Suprapubic skin (tissue), 4 donors: ENCODE results near the gene SH3BP2. TPM values are rescaled to one million over a fixed set of nuclear protein-coding genes. Genes with fewer than 3 reads are reported as not detected.

ENCODE experiments used
- DNase-seq, 2 donors: peaks; one replicate each; pipeline ENCODE4 v3.0.0-alpha.2; 2019; ENCODE audit warnings: low spot score in 2 of 2
- H3K27ac ChIP-seq: fragments of 200-600 bp; sonication (generic); one replicate; pipeline ENCODE4 v1.5.1; 2019
- H3K27me3 ChIP-seq: fragments of 200-600 bp; sonication (generic); one replicate; pipeline ENCODE4 v1.5.1; 2019
- H3K36me3 ChIP-seq: fragments of 200-600 bp; sonication (generic); one replicate; pipeline ENCODE4 v1.5.1; 2019
- H3K4me1 ChIP-seq: fragments of 200-600 bp; sonication (generic); one replicate; pipeline ENCODE4 v1.5.1; 2019
- H3K4me3 ChIP-seq: fragments of 200-600 bp; sonication (generic); one replicate; pipeline ENCODE4 v1.5.1; 2019; ENCODE audit warnings: mild to moderate bottlenecking
- H3K9me3 ChIP-seq: fragments of 200-600 bp; sonication (generic); one replicate; pipeline ENCODE4 v1.5.1; 2019
- EP300 ChIP-seq: sonication (generic); formaldehyde crosslinking; IDR thresholded peaks from one replicate; pipeline ENCODE4 v1.6.1; 2017; ENCODE audit warnings: antibody characterized with exemption
- POLR2A ChIP-seq, 2 donors: fragments of 450-650 bp; IDR thresholded peaks; one replicate each; pipeline ENCODE4 v1.6.1; 2017; ENCODE audit warnings: antibody characterized with exemption in 2 of 2, mild to moderate bottlenecking in 2 of 2, moderate library complexity in 2 of 2
- POLR2AphosphoS5 ChIP-seq, 3 donors: sonication (generic); formaldehyde crosslinking; IDR thresholded peaks; one replicate each; pipeline ENCODE4 v1.6.1; 2017; ENCODE audit warnings: antibody characterized with exemption in 3 of 3
- WGBS: methylation state at CpG from one replicate; pipeline ENCODE4 v1.1.5; 2018; 5-methylcytosine and 5-hydroxymethylcytosine counted together
- total RNA-seq, 4 donors: library from RNA; depleted of rRNA; stranded (reverse); fragments of >200 nt; gene quantifications; one replicate each; pipeline ENCODE4 v1.1.0, GENCODE V29; 2016
- TF ChIP-seq, protein P1 (sequence below), 2 donors: fragments of 200-600 bp in 1 of 2; fragments of 450-650 bp in 1 of 2; sonication (generic) in 1 of 2; IDR thresholded peaks; one replicate each; pipeline ENCODE4 v1.5.1; 2016 to 2019; ENCODE audit warnings: antibody characterized with exemption in 2 of 2, mild to moderate bottlenecking in 1 of 2, moderate library complexity in 1 of 2

SH3BP2 gene
- total RNA-seq, 4 donors from 2014 or later = 116 to 709 (median 162) TPM

DNA sequence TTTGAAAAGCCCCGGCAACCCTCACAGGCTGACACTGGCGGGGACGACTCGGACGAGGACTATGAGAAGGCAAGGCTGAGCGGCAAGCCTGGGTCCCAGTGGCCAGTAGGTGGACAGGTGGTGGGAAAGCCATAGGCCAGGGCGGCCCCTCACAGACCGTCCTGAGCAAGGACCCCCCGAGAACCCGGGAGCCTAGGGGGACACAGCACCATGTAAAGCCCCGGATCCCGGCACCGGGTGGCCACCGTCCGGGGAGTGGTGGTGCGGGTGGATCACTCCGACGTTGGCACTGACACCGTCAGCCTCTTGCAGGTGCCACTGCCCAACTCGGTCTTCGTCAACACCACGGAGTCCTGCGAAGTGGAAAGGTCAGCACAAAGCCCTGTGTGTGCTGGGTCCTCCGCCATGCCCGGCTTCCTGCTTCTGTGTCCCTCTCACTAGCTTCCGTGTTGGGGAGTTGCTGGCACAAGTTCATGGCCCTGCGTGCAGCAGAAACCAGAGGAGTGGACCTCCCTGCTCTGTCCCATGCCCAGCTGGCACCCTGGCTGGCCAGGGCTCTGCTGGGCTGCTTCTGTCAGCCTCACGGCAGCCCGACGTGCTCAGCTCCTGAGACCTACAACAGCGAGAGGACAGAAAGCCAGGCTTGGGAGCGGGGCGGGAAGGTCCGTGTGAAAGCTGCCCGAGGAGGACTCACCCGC, 38.9 kb downstream of the SH3BP2 start:
- TF ChIP-seq POLR2A (IDR thresholded peaks at IDR 0.05) (no peak), POLR2AphosphoS5 (IDR thresholded peaks at IDR 0.05) (no peak), EP300 (no peak)
- TF ChIP-seq, protein P1, sequence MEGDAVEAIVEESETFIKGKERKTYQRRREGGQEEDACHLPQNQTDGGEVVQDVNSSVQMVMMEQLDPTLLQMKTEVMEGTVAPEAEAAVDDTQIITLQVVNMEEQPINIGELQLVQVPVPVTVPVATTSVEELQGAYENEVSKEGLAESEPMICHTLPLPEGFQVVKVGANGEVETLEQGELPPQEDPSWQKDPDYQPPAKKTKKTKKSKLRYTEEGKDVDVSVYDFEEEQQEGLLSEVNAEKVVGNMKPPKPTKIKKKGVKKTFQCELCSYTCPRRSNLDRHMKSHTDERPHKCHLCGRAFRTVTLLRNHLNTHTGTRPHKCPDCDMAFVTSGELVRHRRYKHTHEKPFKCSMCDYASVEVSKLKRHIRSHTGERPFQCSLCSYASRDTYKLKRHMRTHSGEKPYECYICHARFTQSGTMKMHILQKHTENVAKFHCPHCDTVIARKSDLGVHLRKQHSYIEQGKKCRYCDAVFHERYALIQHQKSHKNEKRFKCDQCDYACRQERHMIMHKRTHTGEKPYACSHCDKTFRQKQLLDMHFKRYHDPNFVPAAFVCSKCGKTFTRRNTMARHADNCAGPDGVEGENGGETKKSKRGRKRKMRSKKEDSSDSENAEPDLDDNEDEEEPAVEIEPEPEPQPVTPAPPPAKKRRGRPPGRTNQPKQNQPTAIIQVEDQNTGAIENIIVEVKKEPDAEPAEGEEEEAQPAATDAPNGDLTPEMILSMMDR (IDR thresholded peaks at IDR 0.05) = no peak
- Histone ChIP-seq H3K4me3 (no peak overlapping the region), H3K36me3 (peaks cover 95% of the 10 kb centered on the region), H3K9me3 (no peaks in the 10 kb centered on the region), H3K4me1 (peaks cover 5% of the 10 kb centered on the region), H3K27ac (no peak overlapping the region), H3K27me3 (no peaks in the 10 kb centered on the region)
- 90% methylated on average over 26 of the region's 36 CpGs for WGBS
- DNase-seq = no peak

- Histone ChIP-seq H3K27ac (no peak overlapping the region), H3K27me3 (no peaks in the 10 kb centered on the region), H3K4me3 (no peak overlapping the region), H3K9me3 (no peaks in the 10 kb centered on the region), H3K4me1 (peaks cover 12% of the 10 kb centered on the region), H3K36me3 (peaks cover 88% of the 10 kb centered on the region)
- peak in 1 of 2 donors; percentile 53 for DNase-seq
- no peak for TF ChIP-seq POLR2AphosphoS5 (IDR thresholded peaks at IDR 0.05)
- TF ChIP-seq, protein P1 (IDR thresholded peaks at IDR 0.05) = no peak
- no peak for TF ChIP-seq POLR2A (IDR thresholded peaks at IDR 0.05)
- TF ChIP-seq EP300 = no peak
- 93% methylated on average over 18 of the region's 20 CpGs for WGBS
Observed at GRCh38 chr4:2832309-2832980, 39.6 kb downstream of the SH3BP2 start.

DNA sequence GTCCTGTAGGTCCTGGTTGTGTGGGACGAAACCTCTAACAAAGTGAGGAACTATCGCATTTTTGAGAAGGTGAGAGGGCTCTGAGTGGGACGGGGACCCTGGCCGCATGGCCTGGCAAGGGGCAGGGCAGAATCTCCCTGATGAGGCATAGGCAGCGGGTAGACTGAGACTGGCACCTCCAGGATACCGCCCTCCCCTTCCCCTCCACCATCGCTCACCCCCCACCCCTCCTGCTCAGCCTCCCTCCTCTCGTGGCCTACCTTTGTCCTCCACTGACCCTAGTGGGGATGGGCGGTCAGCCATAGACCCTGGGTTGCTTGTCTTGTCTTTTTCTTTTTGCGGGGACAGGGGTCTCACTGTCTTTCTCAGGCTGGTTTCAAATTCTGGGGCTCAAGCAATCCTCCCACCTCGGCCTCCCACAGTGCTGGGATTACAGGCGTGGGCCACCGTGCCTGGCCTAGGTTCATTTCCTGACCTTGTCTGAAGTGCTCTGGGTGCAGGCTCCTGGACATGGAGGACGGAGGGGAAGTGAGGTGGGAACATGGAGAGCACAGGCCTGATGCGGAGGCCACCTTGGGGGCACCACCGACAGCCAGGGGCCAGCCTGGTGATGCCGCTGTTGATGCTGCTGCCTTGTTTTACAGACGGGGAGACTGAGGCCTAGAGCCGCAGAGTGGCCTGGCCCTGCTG, 40.2 kb downstream of the SH3BP2 start:
- no peak overlapping the region for H3K27ac ChIP-seq
- no peaks in the 10 kb centered on the region for H3K27me3 ChIP-seq
- no peak overlapping the region for H3K4me3 ChIP-seq
- 97% methylated on average over 14 of the region's 19 CpGs for WGBS
- H3K4me1 ChIP-seq = peaks cover 18% of the 10 kb centered on the region
- H3K9me3 ChIP-seq = no peaks in the 10 kb centered on the region
- peaks cover 81% of the 10 kb centered on the region for H3K36me3 ChIP-seq
- DNase-seq = peak in 1 of 2 donors; percentile 59
- TF ChIP-seq EP300 (no peak), POLR2A (IDR thresholded peaks at IDR 0.05) (no peak), POLR2AphosphoS5 (IDR thresholded peaks at IDR 0.05) (no peak)
- TF ChIP-seq, protein P1 (IDR thresholded peaks at IDR 0.05) = no peak

DNA sequence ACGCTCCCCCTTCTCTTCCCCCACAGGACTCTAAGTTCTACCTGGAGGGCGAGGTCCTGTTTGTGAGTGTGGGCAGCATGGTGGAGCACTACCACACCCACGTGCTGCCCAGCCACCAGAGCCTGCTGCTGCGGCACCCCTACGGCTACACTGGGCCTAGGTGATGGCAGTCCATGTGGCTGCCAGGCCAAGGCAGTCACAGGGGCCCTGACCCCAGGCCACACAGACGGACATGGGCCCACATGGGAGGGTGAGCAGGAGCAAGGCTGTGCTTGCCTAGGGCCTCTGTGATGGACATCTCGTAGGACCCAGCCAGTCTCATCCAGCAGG, 40.8 kb downstream of the SH3BP2 start:
- DNase-seq = no peak
- no peaks in the 10 kb centered on the region for H3K9me3 ChIP-seq
- H3K27ac ChIP-seq = no peak overlapping the region
- no peaks in the 10 kb centered on the region for H3K27me3 ChIP-seq
- peaks cover 76% of the 10 kb centered on the region for H3K36me3 ChIP-seq
- H3K4me3 ChIP-seq = no peak overlapping the region
- TF ChIP-seq EP300 (no peak), POLR2A (IDR thresholded peaks at IDR 0.05) (no peak), POLR2AphosphoS5 (IDR thresholded peaks at IDR 0.05) (no peak)
- TF ChIP-seq, protein P1 (IDR thresholded peaks at IDR 0.05) = no peak
- peaks cover 24% of the 10 kb centered on the region for H3K4me1 ChIP-seq
- 100% methylated on average over 1 of the region's 7 CpGs for WGBS
